ENCODE data around the gene CDC45.

CDC45 gene

DNA sequence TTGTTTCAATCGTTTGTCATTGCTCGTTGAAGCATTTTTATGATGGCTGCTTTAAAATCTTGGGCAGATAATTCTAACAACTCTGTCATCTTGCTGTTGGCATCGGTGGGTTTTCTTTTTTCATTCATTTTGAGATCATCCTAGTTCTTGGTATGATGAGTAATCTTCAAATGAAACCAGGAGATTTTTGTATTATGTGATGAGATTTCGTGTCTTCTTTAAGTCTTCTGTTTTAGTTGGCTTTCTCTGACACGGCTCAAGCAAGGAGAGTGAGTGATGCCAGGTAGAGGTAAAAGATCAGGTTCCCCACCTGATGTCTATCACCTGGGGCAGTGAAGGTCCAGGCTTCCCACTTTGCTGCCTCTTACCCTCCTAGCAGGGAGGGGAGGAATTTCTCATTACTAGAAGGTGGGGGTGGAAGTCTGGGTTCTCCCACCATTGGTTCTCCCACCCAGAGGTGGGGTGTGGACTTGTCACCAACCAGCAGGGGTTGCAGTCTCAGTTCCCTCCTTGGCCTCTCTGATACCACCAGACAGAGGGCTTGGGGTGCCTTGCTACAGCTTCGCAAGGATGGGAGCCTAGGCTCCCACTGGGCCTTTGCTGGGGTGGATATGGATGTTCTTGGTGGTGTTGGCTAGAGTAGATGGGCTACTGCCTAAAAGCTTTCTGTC lies 12.9 kb downstream of the CDC45 start:
- POLR2A ChIA-PET: no interaction called here
- DNase-seq (ENCODE audit: extremely low spot score): no peak
- CTCF ChIA-PET: interaction anchor here (0.7 to 1.6 kb wide), 3 partner anchors 10 to 310 kb away, joined by 3 to 4 read pairs (median 4); no protein-coding TSS in a partner anchor
- no peak for TF ChIP-seq CTCF (IDR thresholded peaks at IDR 0.05; ENCODE audit: control extremely low read depth, extremely low read depth, low read depth, missing control alignments)

DNA sequence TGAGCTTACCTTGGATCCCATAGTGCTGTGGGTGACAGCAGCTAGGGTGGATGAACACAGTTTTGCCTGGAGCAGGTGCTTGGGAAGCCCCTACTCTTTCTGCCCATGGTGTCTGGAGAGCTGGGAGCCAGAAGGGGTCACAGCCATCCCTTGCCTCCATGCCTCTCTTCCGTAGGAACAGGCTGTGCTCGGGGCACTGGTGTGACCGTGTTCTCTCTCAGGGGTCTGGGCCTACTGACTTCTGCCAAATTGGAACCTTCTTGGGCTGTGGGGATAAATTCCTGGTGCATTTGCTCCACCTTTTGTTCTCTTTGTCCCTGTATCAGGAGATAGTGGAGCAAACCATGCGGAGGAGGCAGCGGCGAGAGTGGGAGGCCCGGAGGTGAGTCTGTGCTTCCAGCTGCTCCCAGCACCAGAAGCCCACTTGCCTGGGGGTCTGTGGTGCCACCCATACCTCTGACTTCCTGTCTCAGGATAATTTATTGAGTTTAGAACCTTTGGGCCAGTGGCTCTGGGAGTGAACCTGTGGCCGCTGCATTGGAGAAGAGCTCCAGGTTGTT lies 14.4 kb downstream of the CDC45 start:
- no peak for TF ChIP-seq CTCF (IDR thresholded peaks at IDR 0.05; ENCODE audit: control extremely low read depth, extremely low read depth, low read depth, missing control alignments)
- DNase-seq (ENCODE audit: extremely low spot score): no peak
- ChIA-PET POLR2A (no interaction called here), CTCF (interaction anchor here (0.8 to 1.6 kb wide), 5 partner anchors 8 to 136 kb away, joined by 3 to 4 read pairs (median 4); no protein-coding TSS in a partner anchor)

- POLR2A ChIA-PET: no interaction called here
- DNase-seq (ENCODE audit: extremely low spot score): no peak
- CTCF ChIA-PET: interaction anchor here (0.8 to 1.2 kb wide), 3 partner anchors 14 to 98 kb away, joined by 3 to 4 read pairs (median 3); no protein-coding TSS in a partner anchor
- no peak for TF ChIP-seq CTCF (IDR thresholded peaks at IDR 0.05; ENCODE audit: control extremely low read depth, extremely low read depth, low read depth, missing control alignments)
Measured at GRCh38 chr22:19494676-19495173, 15.0 kb downstream of the CDC45 start.

DNA sequence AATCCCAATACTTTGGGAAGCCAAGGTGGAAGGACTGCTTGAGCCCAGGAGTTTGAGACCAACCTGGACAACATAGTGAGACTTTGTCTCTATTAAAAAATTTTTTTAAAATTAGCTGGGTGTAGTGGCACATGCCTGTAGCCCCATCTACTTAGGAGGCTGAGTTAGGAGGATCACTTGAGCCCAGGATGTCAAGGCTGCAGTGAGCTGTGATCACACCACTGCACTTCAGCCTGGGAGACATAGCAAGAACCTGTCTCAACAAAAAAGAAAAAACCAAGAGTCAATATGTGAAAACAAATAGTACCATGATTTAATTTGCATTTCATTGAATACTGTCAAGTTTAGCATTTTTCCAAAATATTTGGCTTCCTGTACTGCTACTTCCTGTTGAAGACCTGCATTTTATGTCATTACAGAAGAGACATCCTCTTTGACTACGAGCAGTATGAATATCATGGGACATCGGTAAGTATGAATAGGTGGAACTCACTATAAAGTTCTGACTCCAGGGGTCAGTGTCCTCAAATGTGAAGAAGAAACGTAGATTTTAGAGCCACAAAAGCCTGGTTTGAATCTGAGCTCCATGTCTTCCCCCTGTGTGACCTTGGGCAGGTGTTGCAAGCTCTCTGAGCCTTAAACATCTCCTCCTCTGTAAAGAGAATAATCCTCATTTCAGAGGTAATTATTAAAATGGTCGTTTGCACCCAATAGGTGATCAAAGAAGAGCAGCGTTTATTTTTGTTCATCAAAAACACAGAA lies 16.0 kb downstream of the CDC45 start:
- CTCF ChIA-PET: interaction anchor here (0.9 to 1.1 kb wide), 4 partner anchors 10 to 135 kb away, joined by 3 read pairs; no protein-coding TSS in a partner anchor
- no peak for TF ChIP-seq CTCF (IDR thresholded peaks at IDR 0.05; ENCODE audit: control extremely low read depth, extremely low read depth, low read depth, missing control alignments)
- DNase-seq (ENCODE audit: extremely low spot score): no peak
- POLR2A ChIA-PET: no interaction called here

- POLR2A ChIA-PET: no interaction called here
- CTCF ChIA-PET: interaction anchor here (0.9 to 1.1 kb wide), 4 partner anchors 10 to 134 kb away, joined by 3 read pairs; no protein-coding TSS in a partner anchor
- no peak for TF ChIP-seq CTCF (IDR thresholded peaks at IDR 0.05; ENCODE audit: control extremely low read depth, extremely low read depth, low read depth, missing control alignments)
- DNase-seq (ENCODE audit: extremely low spot score): no peak
Measured at GRCh38 chr22:19496324-19496630, 16.6 kb downstream of the CDC45 start.

DNA sequence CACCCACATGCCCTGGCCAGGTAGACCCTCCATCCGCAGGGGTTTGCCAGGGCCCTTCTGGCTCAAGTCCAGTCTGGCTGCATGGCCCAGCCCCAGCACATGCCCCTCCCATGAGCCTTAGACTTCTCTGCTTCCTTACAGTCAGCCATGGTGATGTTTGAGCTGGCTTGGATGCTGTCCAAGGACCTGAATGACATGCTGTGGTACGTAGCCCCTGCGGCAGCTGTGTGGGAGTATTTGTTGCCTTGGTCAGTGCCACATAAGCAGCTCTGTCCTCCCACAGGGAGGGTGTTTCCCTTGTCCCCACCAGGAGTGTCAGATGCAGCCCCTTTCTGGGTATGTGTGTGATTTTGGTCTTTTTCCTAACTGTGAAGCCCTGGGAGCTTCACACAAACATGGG lies 17.5 kb downstream of the CDC45 start:
- CTCF ChIA-PET: interaction anchor here (1.6 kb wide), 1 partner anchor 133 kb away, joined by 4 read pairs; no protein-coding TSS in a partner anchor
- DNase-seq (ENCODE audit: extremely low spot score): no peak
- POLR2A ChIA-PET: no interaction called here

More for the DNA sequence above, 17.5 kb downstream of the CDC45 start:
- no peak for TF ChIP-seq CTCF (IDR thresholded peaks at IDR 0.05; ENCODE audit: control extremely low read depth, extremely low read depth, low read depth, missing control alignments)
